ENCODE data around the gene GDPGP1. TPM values are rescaled to one million over a fixed set of nuclear protein-coding genes. Genes with fewer than 3 reads are reported as not detected.

The GDPGP1 gene
- total and polyA plus RNA-seq, 9 of the 15 experiments (the other 6 are each of a cell fraction or from before 2014, with no cell fraction given): 0.78 to 6.1 (median 2.8) TPM

GRCh38 chr15:90265271-90266060, 31.5 kb downstream of the GDPGP1 start, which contains the start of gene NGRN (continued):
- peak; percentile 63 for TF ChIP-seq SIN3B (IDR thresholded peaks at IDR 0.05; ENCODE audit: low read depth)
- peak; percentile 93 for TF ChIP-seq TAF7 (tag; IDR thresholded peaks at IDR 0.05)
- peak; percentile 79 for TF ChIP-seq TFAP4 (CRISPR knock-in tag; IDR thresholded peaks at IDR 0.05; ENCODE audit: borderline replicate concordance)
- no peak for TF ChIP-seq ZNF134 (CRISPR knock-in tag; conservative IDR thresholded peaks at IDR 0.05)
- peak; percentile 87; the same call in 1 of the 2 replicates for TF ChIP-seq MTA3 (IDR thresholded peaks at IDR 0.05; ENCODE audit: borderline replicate concordance)
- TF ChIP-seq SP2 (IDR thresholded peaks at IDR 0.05; ENCODE audit: extremely low read depth, low read depth, low read length, poor library complexity, severe bottlenecking): no peak
- peak; percentile 92 for TF ChIP-seq KDM5B (IDR thresholded peaks at IDR 0.05; ENCODE audit: insufficient replicate concordance, low read depth, low read length)
- TF ChIP-seq USF2 (CRISPR knock-in tag; IDR thresholded peaks at IDR 0.05): peak; percentile 29; the same call in 1 of the 2 replicates
- no peak for TF ChIP-seq ATF1 (CRISPR knock-in tag; IDR thresholded peaks at IDR 0.05)
- TF ChIP-seq ATF1 (tag; IDR thresholded peaks at IDR 0.05): peak; percentile 80
- TF ChIP-seq XRCC4 (IDR thresholded peaks at IDR 0.05; ENCODE audit: extremely low read depth, insufficient read depth, insufficient read length): no peak
- no peak for TF ChIP-seq SMARCA5 (IDR thresholded peaks at IDR 0.05)
- peak; percentile 29; the same call in 1 of the 2 replicates for TF ChIP-seq JUND (IDR thresholded peaks at IDR 0.05; ENCODE audit: borderline replicate concordance, low read depth, low read length)
- no peak for TF ChIP-seq JUND (tag; IDR thresholded peaks at IDR 0.05; ENCODE audit: borderline replicate concordance, low read depth, low read length)
- TF ChIP-seq NR2C1 (IDR thresholded peaks at IDR 0.05): peak; percentile 19; the same call in 1 of the 2 replicates
- TF ChIP-seq NR2C1 (tag; IDR thresholded peaks at IDR 0.05): 0 out of 2 replicates have a peak, but pooled peaks have one; percentile 28
- peak; percentile 70; the same call in 1 of the 2 replicates for TF ChIP-seq HDAC2 (IDR thresholded peaks at IDR 0.05)
- peak; percentile 57; the same call in 1 of the 2 replicates for TF ChIP-seq VEZF1 (CRISPR knock-in tag; IDR thresholded peaks at IDR 0.05)
- peak; percentile 70 for TF ChIP-seq KAT7 (CRISPR knock-in tag; IDR thresholded peaks at IDR 0.05; ENCODE audit: borderline replicate concordance)
- TF ChIP-seq L3MBTL2 (IDR thresholded peaks at IDR 0.05): peak; percentile 99
- 0 out of 4 replicates have a peak, but pooled peaks of 1 of the 2 experiments have one; percentile 24 for TF ChIP-seq ZMIZ1 (IDR thresholded peaks at IDR 0.05; ENCODE audit: low read depth in 2 of 2, low read length in 2 of 2)
- peak; percentile 83 for TF ChIP-seq SPI1 (IDR thresholded peaks at IDR 0.05; ENCODE audit: borderline replicate concordance, low read depth, low read length)

Measured in K562 (cell line).